B cell (primary cell): ENCODE measurements around the gene CEMIP. TPM values are rescaled to one million over a fixed set of nuclear protein-coding genes. Genes with fewer than 3 reads are reported as not detected.

Experiments used
- ATAC-seq: fragments of 200-7000 bp; cut with Tn5 transposase; one replicate; pipeline ENCODE4 v1.10.0; 2021; ENCODE audit warnings: low read depth, mild to moderate bottlenecking, moderate number of reproducible peaks, moderate library complexity
- CTCF ChIA-PET: fragments of 350-600 bp; sonication (Branson Sonifier 250); formaldehyde crosslinking; loops from one replicate; lab custom pipeline; 2021; ENCODE audit warnings: antibody characterized with exemption, inconsistent platforms; lab: Charles Lee
- POLR2A ChIA-PET: fragments of 350-600 bp; sonication (Branson Sonifier 250); formaldehyde crosslinking; loops from one replicate; lab custom pipeline; 2021; ENCODE audit warnings: antibody characterized with exemption; lab: Charles Lee
- DNase-seq: peaks from one replicate; pipeline ENCODE4 v3.0.0; 2013
- H2AFZ ChIP-seq: 2 replicates; pipeline ENCODE4 v1.6.1; 2012; ENCODE audit warnings: mild to moderate bottlenecking, low read depth, low read length; ENCODE audit not compliant: insufficient read depth, poor library complexity, severe bottlenecking
- H3K27ac ChIP-seq, 2 donors: 1 replicate in 1 of 2; 2 replicates in 1 of 2; pipeline ENCODE4 v1.5.1; 2012 to 2013; ENCODE audit warnings: low read length in 2 of 2, mild to moderate bottlenecking in 2 of 2, moderate library complexity in 1 of 2
- H3K27me3 ChIP-seq, 4 experiments: fragments of 200-600 bp in 1 of 4; sonication (generic) in 1 of 4; replicated peaks in 1 of 4; 1 replicate in 2 of 4; 2 replicates in 2 of 4; pipeline versions ENCODE4 v1.6.1 to v1.7.0; 2013 to 2016; ENCODE audit warnings: low read length in 3 of 4, mild to moderate bottlenecking in 2 of 4, mixed read lengths in 1 of 4, moderate library complexity in 1 of 4; ENCODE audit not compliant: insufficient read depth in 4 of 4, control insufficient read depth in 3 of 4; ENCODE audit errors: control extremely low read depth in 1 of 4
- H3K36me3 ChIP-seq, 2 experiments: replicated peaks in 1 of 2; 1 replicate in 1 of 2; 2 replicates in 1 of 2; pipeline versions ENCODE4 v1.6.1 to v1.7.1; 2013; ENCODE audit warnings: low read length in 1 of 2; ENCODE audit not compliant: insufficient read depth in 2 of 2, control insufficient read depth in 1 of 2; ENCODE audit errors: control extremely low read depth in 1 of 2, extremely low read depth in 1 of 2
- H3K4me1 ChIP-seq, 2 donors: fragments of 200-600 bp in 1 of 2; sonication (generic) in 1 of 2; 1 replicate in 1 of 2; 2 replicates in 1 of 2; pipeline versions ENCODE4 v1.5.1 to v1.6.1; 2013 to 2017; ENCODE audit warnings: low read length in 2 of 2; ENCODE audit not compliant: control insufficient read depth in 2 of 2, insufficient read depth in 2 of 2
- H3K4me2 ChIP-seq: replicated peaks from 2 replicates; pipeline ENCODE3; 2012; ENCODE audit warnings: mild to moderate bottlenecking, low read depth, low read length; ENCODE audit not compliant: poor library complexity, severe bottlenecking
- H3K4me3 ChIP-seq, 5 experiments: fragments of 200-600 bp in 1 of 5; sonication (generic) in 1 of 5; 1 replicate in 3 of 5; 2 replicates in 2 of 5; pipeline versions ENCODE4 v1.5.1 to v1.7.0; 2011 to 2016; ENCODE audit warnings: low read length in 4 of 5, mild to moderate bottlenecking in 4 of 5, low read depth in 2 of 5, control low read depth in 1 of 5, moderate library complexity in 1 of 5; ENCODE audit not compliant: insufficient read depth in 1 of 5; ENCODE audit errors: control extremely low read depth in 1 of 5, extremely low read depth in 1 of 5
- H3K79me2 ChIP-seq: fragments of 200-600 bp; sonication (generic); one replicate; pipeline ENCODE4 v1.6.0; 2016; ENCODE audit warnings: low read length; ENCODE audit not compliant: control insufficient read depth, insufficient read depth
- H3K9ac ChIP-seq: fragments of 200-600 bp; sonication (generic); 2 replicates; pipeline ENCODE4 v1.6.1; 2017; ENCODE audit warnings: mild to moderate bottlenecking, low read length, moderate library complexity
- H3K9me3 ChIP-seq, 3 donors: one replicate each; pipeline versions ENCODE4 v1.6.1 to v1.7.1; 2013; ENCODE audit warnings: low read length in 2 of 3; ENCODE audit not compliant: control insufficient read depth in 2 of 3, insufficient read depth in 1 of 3; ENCODE audit errors: control extremely low read depth in 1 of 3
- H4K20me1 ChIP-seq: 2 replicates; pipeline ENCODE4 v1.6.0; 2012; ENCODE audit warnings: mild to moderate bottlenecking, low read length; ENCODE audit not compliant: insufficient read depth, control insufficient read depth, poor library complexity, severe bottlenecking
- H3K27ac Mint-ChIP-seq: one replicate; pipeline ENCODE4 v1.8.0; 2021; ENCODE audit warnings: mixed read lengths
- H3K27me3 Mint-ChIP-seq: one replicate; pipeline ENCODE4 v1.8.0; 2021; ENCODE audit warnings: mixed read lengths
- H3K4me1 Mint-ChIP-seq: one replicate; pipeline ENCODE4 v1.8.0; 2021; ENCODE audit warnings: mixed read lengths
- H3K4me3 Mint-ChIP-seq: one replicate; pipeline ENCODE4 v1.8.0; 2021; ENCODE audit warnings: mixed read lengths
- H3K9me3 Mint-ChIP-seq: one replicate; pipeline ENCODE4 v1.8.0; 2022; ENCODE audit warnings: mixed read lengths; ENCODE audit not compliant: insufficient read depth
- EZH2 ChIP-seq: IDR thresholded peaks from 2 replicates; pipeline ENCODE4 v1.6.1; 2012; ENCODE audit warnings: borderline replicate concordance, low read depth, mild to moderate bottlenecking, moderate library complexity, low read length; ENCODE audit not compliant: insufficient read depth, poor library complexity, severe bottlenecking
- WGBS: methylation state at CpG from one replicate; pipeline ENCODE4 v1.1.5; 2013; ENCODE audit warnings: missing lambda C conversion rate; ENCODE audit not compliant: insufficient coverage; 5-methylcytosine and 5-hydroxymethylcytosine counted together
- intact Hi-C: fragments of 100-400 bp; cut with micrococcal nuclease; formaldehyde crosslinking; loops from one replicate; pipeline ENCODE4 v1.10.0; 2022
- polyA plus RNA-seq: library from polyadenylated mRNA; depleted of rRNA; stranded (reverse); fragments of >200 nt; gene quantifications from 2 replicates; pipeline ENCODE4 v1.2.3, GENCODE V29; 2012
- total RNA-seq, 2 donors: library from RNA; stranded (reverse); fragments of 120-200 nt in 1 of 2; gene quantifications; 1 replicate in 1 of 2; 2 replicates in 1 of 2; pipeline versions ENCODE4 v1.2.3 to v1.2.4, GENCODE V29; 2013 to 2022
- TF ChIP-seq, protein P1 (sequence below): fragments of 200-600 bp; IDR thresholded peaks from one replicate; pipeline ENCODE4 v1.8.0; 2022; ENCODE audit warnings: antibody characterized with exemption, mild to moderate bottlenecking

CEMIP gene
- total and polyA plus RNA-seq, 2 donors (not counting 1 experiment from before 2014, with no cell fraction given): 0.32 TPM; not detected in 1

DNA sequence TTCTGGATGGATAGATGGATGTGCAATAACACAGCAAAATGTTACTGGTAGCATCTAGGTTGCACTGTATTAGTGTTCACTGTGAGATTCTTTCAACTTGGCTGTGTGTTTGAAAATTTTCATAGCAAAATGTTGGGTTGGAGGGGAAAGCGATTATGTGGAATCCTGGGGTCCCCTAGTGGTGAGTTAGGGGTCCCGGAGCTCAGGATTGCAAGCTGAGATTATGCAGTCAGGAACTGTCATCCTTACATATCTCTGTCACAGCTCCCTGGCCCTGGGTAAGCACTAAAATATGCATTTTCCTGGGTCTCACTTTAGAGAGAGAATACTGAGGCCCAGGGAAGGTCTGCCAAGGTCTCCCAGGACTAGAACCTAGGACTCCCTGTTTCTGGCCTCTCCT, 77.2 kb downstream of the CEMIP start:
- H3K36me3 ChIP-seq: no peaks in the 10 kb centered on the region
- H3K9me3 ChIP-seq: no peaks in the 10 kb centered on the region
- ChIA-PET POLR2A (no interaction called here), CTCF (interaction anchor here (0.8 to 1.0 kb wide), 2 partner anchors 80 to 401 kb away, joined by 3 to 5 read pairs; no protein-coding TSS in a partner anchor)
- H3K27ac ChIP-seq: no peak overlapping the region
- Mint-ChIP-seq H3K27me3 (peaks cover 11% of the 10 kb centered on the region), H3K9me3 (no peaks in the 10 kb centered on the region), H3K4me3 (no peak overlapping the region), H3K27ac (no peak overlapping the region), H3K4me1 (no peaks in the 10 kb centered on the region)
- no peak overlapping the region for H3K4me3 ChIP-seq
- peaks cover 0 to 2% (median 0%) of the 10 kb centered on the region in 4 experiments for H3K27me3 ChIP-seq
- ATAC-seq: no peak
- no peaks in the 10 kb centered on the region for H3K4me1 ChIP-seq
- intact Hi-C loops: loop anchor here (5.0 kb wide), 1 partner anchor 399 kb away; no protein-coding TSS in a partner anchor
- DNase-seq: no peak
- 43% methylated on average over 2 of the region's 2 CpGs for WGBS
- no peak overlapping the region for H3K9ac ChIP-seq
- H2AFZ ChIP-seq: no peak overlapping the region
- no peaks in the 10 kb centered on the region for H4K20me1 ChIP-seq
- no peak overlapping the region for H3K4me2 ChIP-seq
- H3K79me2 ChIP-seq: no peaks in the 10 kb centered on the region
- TF ChIP-seq, protein P1, sequence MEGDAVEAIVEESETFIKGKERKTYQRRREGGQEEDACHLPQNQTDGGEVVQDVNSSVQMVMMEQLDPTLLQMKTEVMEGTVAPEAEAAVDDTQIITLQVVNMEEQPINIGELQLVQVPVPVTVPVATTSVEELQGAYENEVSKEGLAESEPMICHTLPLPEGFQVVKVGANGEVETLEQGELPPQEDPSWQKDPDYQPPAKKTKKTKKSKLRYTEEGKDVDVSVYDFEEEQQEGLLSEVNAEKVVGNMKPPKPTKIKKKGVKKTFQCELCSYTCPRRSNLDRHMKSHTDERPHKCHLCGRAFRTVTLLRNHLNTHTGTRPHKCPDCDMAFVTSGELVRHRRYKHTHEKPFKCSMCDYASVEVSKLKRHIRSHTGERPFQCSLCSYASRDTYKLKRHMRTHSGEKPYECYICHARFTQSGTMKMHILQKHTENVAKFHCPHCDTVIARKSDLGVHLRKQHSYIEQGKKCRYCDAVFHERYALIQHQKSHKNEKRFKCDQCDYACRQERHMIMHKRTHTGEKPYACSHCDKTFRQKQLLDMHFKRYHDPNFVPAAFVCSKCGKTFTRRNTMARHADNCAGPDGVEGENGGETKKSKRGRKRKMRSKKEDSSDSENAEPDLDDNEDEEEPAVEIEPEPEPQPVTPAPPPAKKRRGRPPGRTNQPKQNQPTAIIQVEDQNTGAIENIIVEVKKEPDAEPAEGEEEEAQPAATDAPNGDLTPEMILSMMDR: peak; percentile 30
- no peak for TF ChIP-seq EZH2

DNA sequence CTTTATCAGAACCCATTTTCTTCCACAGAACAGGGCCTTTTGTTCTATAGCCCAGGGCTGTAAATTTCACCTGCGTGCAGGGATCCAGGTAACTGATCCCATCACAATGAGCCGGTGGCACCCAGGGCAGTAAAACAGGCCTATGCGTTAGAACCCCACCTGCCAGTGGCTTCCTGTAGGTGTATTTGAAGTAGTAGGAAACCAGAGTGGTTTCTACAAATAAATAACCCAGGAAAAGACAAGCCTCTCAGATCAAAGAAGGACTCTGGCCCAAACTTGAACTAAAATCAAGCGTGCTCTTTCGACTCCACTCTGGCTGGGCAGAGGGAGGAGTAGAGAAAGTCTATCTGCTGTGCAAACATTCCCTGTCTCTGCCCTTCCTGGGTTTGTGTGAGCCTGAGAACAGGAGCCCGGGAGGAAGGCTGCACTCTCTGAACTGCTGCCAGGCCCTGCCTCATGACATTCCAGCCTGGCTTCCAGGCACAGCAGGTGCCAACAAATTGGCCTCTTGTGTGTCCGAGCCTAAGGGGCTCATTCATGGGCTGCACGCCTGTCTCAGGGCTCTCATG, 77.7 kb downstream of the CEMIP start:
- POLR2A ChIA-PET: no interaction called here
- no peaks in the 10 kb centered on the region for H3K9me3 ChIP-seq

More for the DNA sequence above, 77.7 kb downstream of the CEMIP start:
- Histone ChIP-seq H3K4me3 (no peak overlapping the region), H3K27ac (no peak overlapping the region), H3K4me1 (no peaks in the 10 kb centered on the region), H3K4me2 (no peak overlapping the region), H3K27me3 (peaks cover 0 to 2% (median 0%) of the 10 kb centered on the region in 4 experiments), H2AFZ (no peak overlapping the region), H4K20me1 (no peaks in the 10 kb centered on the region), H3K36me3 (no peaks in the 10 kb centered on the region), H3K9ac (no peak overlapping the region), H3K79me2 (no peaks in the 10 kb centered on the region)
- peaks cover 8% of the 10 kb centered on the region for H3K27me3 Mint-ChIP-seq
- no peaks in the 10 kb centered on the region for H3K4me1 Mint-ChIP-seq
- H3K9me3 Mint-ChIP-seq: no peaks in the 10 kb centered on the region
- WGBS: 84% methylated on average over 6 of the region's 8 CpGs
- ATAC-seq (no peak), DNase-seq (no peak)
- H3K4me3 Mint-ChIP-seq: no peak overlapping the region
- no peak overlapping the region for H3K27ac Mint-ChIP-seq
- no peak for TF ChIP-seq EZH2
- TF ChIP-seq, protein P1: no peak
- CTCF ChIA-PET: interaction anchor here (0.8 to 1.0 kb wide), 2 partner anchors 81 to 401 kb away, joined by 3 to 5 read pairs; no protein-coding TSS in a partner anchor
- intact Hi-C loops: loop anchor here (5.0 kb wide), 1 partner anchor 400 kb away; no protein-coding TSS in a partner anchor
